Prostate gland (tissue), 2 donors: ENCODE results near the gene TSEN15. TPM values are rescaled to one million over a fixed set of nuclear protein-coding genes. Genes with fewer than 3 reads are reported as not detected.
"Not testable (repeated sequence)": the region's sequence is repeated elsewhere in the genome, so short reads cannot be mapped to it uniquely, and the experiment has no call there.

Source experiments
- DNase-seq: peaks from one replicate; pipeline ENCODE4 v3.0.0-alpha.2; 2019; ENCODE audit warnings: low spot score
- H3K27ac ChIP-seq, 2 donors: fragments of 200-600 bp; sonication (generic); 2 replicates each; pipeline ENCODE4 v1.5.1; 2017 to 2019
- H3K27me3 ChIP-seq: fragments of 200-600 bp; sonication (generic); replicated peaks from 2 replicates; pipeline ENCODE4 v1.5.1; 2019; ENCODE audit not compliant: insufficient read depth
- H3K36me3 ChIP-seq, 2 donors: fragments of 200-600 bp; sonication (generic); 1 replicate in 1 of 2; 2 replicates in 1 of 2; pipeline versions ENCODE4 v1.5.1 to v1.8.1; 2017 to 2019
- H3K4me1 ChIP-seq: fragments of 200-600 bp; sonication (generic); replicated peaks from 2 replicates; pipeline ENCODE4 v1.5.1; 2019
- H3K4me3 ChIP-seq, 2 donors: fragments of 200-600 bp; sonication (generic); 2 replicates each; pipeline ENCODE4 v1.5.1; 2017 to 2019
- H3K9me3 ChIP-seq: fragments of 200-600 bp; sonication (generic); 2 replicates; pipeline ENCODE4 v1.5.1; 2017
- CTCF ChIP-seq, 4 experiments: fragments of 200-600 bp in 2 of 4; fragments of 450-650 bp in 2 of 4; sonication (generic) in 2 of 4; IDR thresholded peaks; 1 replicate in 3 of 4; 2 replicates in 1 of 4; pipeline ENCODE4 v1.5.1; 2016 to 2019; ENCODE audit warnings: antibody characterized with exemption in 4 of 4, mild to moderate bottlenecking in 2 of 4, moderate library complexity in 2 of 4
- POLR2A ChIP-seq: fragments of 450-650 bp; IDR thresholded peaks from one replicate; pipeline ENCODE4 v1.6.1; 2016; ENCODE audit warnings: antibody characterized with exemption, mild to moderate bottlenecking
- POLR2AphosphoS5 ChIP-seq: sonication (generic); formaldehyde crosslinking; IDR thresholded peaks from one replicate; pipeline ENCODE4 v1.6.1; 2017; ENCODE audit warnings: antibody characterized with exemption
- WGBS: methylation state at CpG from one replicate; pipeline ENCODE4 v1.1.5; 2018; 5-methylcytosine and 5-hydroxymethylcytosine counted together
- intact Hi-C: fragments of 100-400 bp; cut with DNase I; formaldehyde crosslinking; loops from one replicate; pipeline ENCODE4 v1.14.2; 2022
- total RNA-seq, 2 donors: library from RNA; depleted of rRNA; stranded (reverse); fragments of >200 nt; gene quantifications; one replicate each; pipeline ENCODE4 v1.1.0, GENCODE V29; 2016

The TSEN15 gene
- total RNA-seq, 2 donors from 2014 or later = 33.4 to 36.8 TPM

GRCh38 chr1:184041731-184042130 is 9.8 kb upstream of the TSEN15 start:
- Histone ChIP-seq H3K4me1 (no peaks in the 10 kb centered on the region), H3K36me3 (no peaks in the 10 kb centered on the region), H3K27me3 (no peaks in the 10 kb centered on the region), H3K27ac (no peak overlapping the region), H3K9me3 (no peaks in the 10 kb centered on the region), H3K4me3 (no peak overlapping the region)
- no peak for DNase-seq
- TF ChIP-seq CTCF (IDR thresholded peaks at IDR 0.05) (no peak), POLR2A (no peak)
- WGBS = 91% methylated on average over 3 of the region's 3 CpGs
- intact Hi-C loops = no loop called here

GRCh38 chr1:184043315-184043714 is 8.2 kb upstream of the TSEN15 start:
- DNase-seq, intact Hi-C loops, H3K36me3 ChIP-seq, H3K9me3 ChIP-seq, H3K4me1 ChIP-seq, H3K27me3 ChIP-seq, H3K4me3 ChIP-seq, H3K27ac ChIP-seq: not testable (repeated sequence)
- WGBS = 85% methylated on average over 2 of the region's 2 CpGs

GRCh38 chr1:184044603-184045376 is 6.7 kb upstream of the TSEN15 start:
- Histone ChIP-seq H3K4me3 (no peak overlapping the region), H3K27me3 (no peaks in the 10 kb centered on the region), H3K27ac (no peak overlapping the region), H3K9me3 (no peaks in the 10 kb centered on the region), H3K36me3 (no peaks in the 10 kb centered on the region), H3K4me1 (no peaks in the 10 kb centered on the region)
- intact Hi-C loops = no loop called here
- no peak for TF ChIP-seq POLR2A
- no peak for TF ChIP-seq CTCF (IDR thresholded peaks at IDR 0.05)
- TF ChIP-seq POLR2AphosphoS5 = no peak
- WGBS = 57% methylated on average over 3 of the region's 3 CpGs
- no peak for DNase-seq

GRCh38 chr1:184047541-184047940 is 4.0 kb upstream of the TSEN15 start:
- H3K27ac ChIP-seq, H3K4me1 ChIP-seq, H3K27me3 ChIP-seq, H3K9me3 ChIP-seq, H3K36me3 ChIP-seq, DNase-seq, H3K4me3 ChIP-seq, intact Hi-C loops: not testable (repeated sequence)
- 76% methylated on average over 5 of the region's 5 CpGs for WGBS

GRCh38 chr1:184048561-184049240 is 2.8 kb upstream of the TSEN15 start:
- no peak overlapping the region for H3K4me3 ChIP-seq
- H3K36me3 ChIP-seq = no peaks in the 10 kb centered on the region
- H3K4me1 ChIP-seq = no peaks in the 10 kb centered on the region
- H3K27me3 ChIP-seq = no peaks in the 10 kb centered on the region
- intact Hi-C loops = no loop called here
- no peak overlapping the region for H3K27ac ChIP-seq
- no peak for DNase-seq
- TF ChIP-seq CTCF (IDR thresholded peaks at IDR 0.05) (no peak), POLR2A (no peak), POLR2AphosphoS5 (no peak)
- H3K9me3 ChIP-seq = no peaks in the 10 kb centered on the region
- WGBS = 63% methylated on average over 4 of the region's 4 CpGs

GRCh38 chr1:184049291-184049690 is 2.2 kb upstream of the TSEN15 start:
- no peaks in the 10 kb centered on the region for H3K36me3 ChIP-seq

More at GRCh38 chr1:184049291-184049690, 2.2 kb upstream of the TSEN15 start:
- Histone ChIP-seq H3K9me3 (no peaks in the 10 kb centered on the region), H3K27ac (no peak overlapping the region), H3K27me3 (no peaks in the 10 kb centered on the region), H3K4me3 (no peak overlapping the region), H3K4me1 (no peaks in the 10 kb centered on the region)
- no peak for TF ChIP-seq POLR2AphosphoS5
- TF ChIP-seq CTCF (IDR thresholded peaks at IDR 0.05) = no peak
- TF ChIP-seq POLR2A = no peak
- no peak for DNase-seq
- intact Hi-C loops = no loop called here
- 88% methylated on average over 2 of the region's 2 CpGs for WGBS
